Omental fat pad (tissue), 4 donors: ENCODE measurements around the gene FBLN2. TPM values are rescaled to one million over a fixed set of nuclear protein-coding genes. Genes with fewer than 3 reads are reported as not detected.

Source experiments
- ATAC-seq: fragments of 150-250 bp; one replicate; pipeline ENCODE4 v1.9.1; 2016; ENCODE audit warnings: mild to moderate bottlenecking, moderate library complexity; ENCODE audit not compliant: low FRiP score
- DNase-seq: peaks from one replicate; pipeline ENCODE4 v3.0.0-alpha.2; 2019; ENCODE audit warnings: low spot score
- CTCF ChIP-seq, 3 donors: fragments of 450-650 bp; IDR thresholded peaks; one replicate each; pipeline ENCODE4 v1.5.1; 2016 to 2017; ENCODE audit warnings: antibody characterized with exemption in 3 of 3, mild to moderate bottlenecking in 3 of 3, moderate library complexity in 2 of 3
- total RNA-seq, 4 donors: library from RNA; depleted of rRNA; stranded (reverse); fragments of >200 nt; gene quantifications; one replicate each; pipeline ENCODE4 v1.1.0, GENCODE V29; 2016

The FBLN2 gene
- total RNA-seq, 4 donors from 2014 or later, result 156 to 568 (median 187) TPM

- ATAC-seq, result no peak
- no peak for TF ChIP-seq CTCF (IDR thresholded peaks at IDR 0.05)
- no peak for DNase-seq
Measured at GRCh38 chr3:13594991-13595421, 46.1 kb downstream of the FBLN2 start.

- ATAC-seq (no peak), DNase-seq (no peak)
- no peak for TF ChIP-seq CTCF (IDR thresholded peaks at IDR 0.05)
Measured at GRCh38 chr3:13595485-13595884, 46.6 kb downstream of the FBLN2 start.

GRCh38 chr3:13596426-13597205, 47.7 kb downstream of the FBLN2 start:
- TF ChIP-seq CTCF (IDR thresholded peaks at IDR 0.05), result no peak
- DNase-seq (no peak), ATAC-seq (no peak)

- ATAC-seq (no peak), DNase-seq (no peak)
- TF ChIP-seq CTCF (IDR thresholded peaks at IDR 0.05), result no peak
Measured at GRCh38 chr3:13597661-13598060, 48.7 kb downstream of the FBLN2 start.

GRCh38 chr3:13598201-13598600, 49.3 kb downstream of the FBLN2 start:
- TF ChIP-seq CTCF (IDR thresholded peaks at IDR 0.05), result no peak
- ATAC-seq (no peak), DNase-seq (no peak)

GRCh38 chr3:13598926-13599886, 50.3 kb downstream of the FBLN2 start:
- DNase-seq, result no peak
- ATAC-seq, result peak; percentile 36
- TF ChIP-seq CTCF (IDR thresholded peaks at IDR 0.05), result no peak
